GM12878 (cell line): ENCODE results near the gene ATRNL1.

ENCODE experiments used
- HDAC2 ChIP-seq: fragments of 200-600 bp; sonication (generic); IDR thresholded peaks from 2 replicates; pipeline ENCODE4 v1.6.1; 2017
- IRF3 ChIP-seq: fragments of 450-650 bp; IDR thresholded peaks from 2 replicates; pipeline ENCODE4 v1.6.1; 2014; ENCODE audit warnings: mild to moderate bottlenecking
- ZNF384 ChIP-seq: IDR thresholded peaks from 2 replicates; pipeline ENCODE4 v1.6.1; 2012; ENCODE audit warnings: low read depth, mild to moderate bottlenecking, low read length, improper control_type of control experiment, borderline replicate concordance

- TF ChIP-seq ZNF384, result no peak
- no peak for TF ChIP-seq IRF3
- no peak for TF ChIP-seq HDAC2
Observed at GRCh38 chr10:115937768-115938056, 844.5 kb downstream of the ATRNL1 start.
